Smooth muscle cell (in vitro differentiated cells): ENCODE results near the gene NAA16. TPM values are rescaled to one million over a fixed set of nuclear protein-coding genes. Genes with fewer than 3 reads are reported as not detected.

Experiments
- DNase-seq: peaks from one replicate; lab custom pipeline; 2025; ENCODE audit not compliant: unreplicated experiment; lab: John Stamatoyannopoulos, UW
- H2AFZ ChIP-seq: fragments of 200-600 bp; sonication (generic); 2 replicates; pipeline ENCODE4 v1.6.0; 2016; ENCODE audit warnings: antibody characterized with exemption, low read depth, mild to moderate bottlenecking
- H3F3A ChIP-seq: fragments of 200-600 bp; sonication (generic); 2 replicates; pipeline ENCODE4 v1.6.0; 2017; ENCODE audit warnings: antibody characterized with exemption, low read depth
- H3K27ac ChIP-seq: fragments of 200-600 bp; sonication (generic); 2 replicates; pipeline ENCODE4 v1.5.1; 2016; ENCODE audit warnings: low read depth, mild to moderate bottlenecking
- H3K27me3 ChIP-seq: fragments of 200-600 bp; sonication (generic); 2 replicates; pipeline ENCODE4 v1.6.1; 2016; ENCODE audit warnings: low read depth, mild to moderate bottlenecking
- H3K36me3 ChIP-seq: fragments of 200-600 bp; sonication (generic); 2 replicates; pipeline ENCODE4 v1.5.1; 2016; ENCODE audit warnings: low read depth
- H3K4me1 ChIP-seq: fragments of 200-600 bp; sonication (generic); 2 replicates; pipeline ENCODE4 v1.5.1; 2016; ENCODE audit warnings: low read depth
- H3K4me2 ChIP-seq: fragments of 200-600 bp; sonication (generic); 2 replicates; pipeline ENCODE4 v1.6.0; 2016; ENCODE audit warnings: mild to moderate bottlenecking
- H3K4me3 ChIP-seq: fragments of 200-600 bp; sonication (generic); 2 replicates; pipeline ENCODE4 v1.5.1; 2016; ENCODE audit warnings: mild to moderate bottlenecking
- H3K79me2 ChIP-seq: fragments of 200-600 bp; sonication (generic); 2 replicates; pipeline ENCODE4 v1.6.0; 2016; ENCODE audit warnings: low read depth, mild to moderate bottlenecking
- H3K9ac ChIP-seq: fragments of 200-600 bp; sonication (generic); 2 replicates; pipeline ENCODE4 v1.6.0; 2016; ENCODE audit warnings: low read depth
- H3K9me3 ChIP-seq: fragments of 200-600 bp; sonication (generic); replicated peaks from 2 replicates; pipeline ENCODE4 v1.5.1; 2016; ENCODE audit warnings: low read depth
- H4K20me1 ChIP-seq: fragments of 200-600 bp; sonication (generic); 2 replicates; pipeline ENCODE4 v1.6.0; 2016; ENCODE audit warnings: low read depth
- CTCF ChIP-seq: fragments of 200-600 bp; sonication (generic); IDR thresholded peaks from 2 replicates; pipeline ENCODE4 v1.5.1; 2017; ENCODE audit warnings: borderline replicate concordance, mild to moderate bottlenecking, antibody characterized with exemption; ENCODE audit not compliant: insufficient read depth, poor library complexity, severe bottlenecking
- WGBS: methylation state at CpG from one replicate; pipeline ENCODE4 v1.1.7; 2016; ENCODE audit warnings: low lambda C conversion rate; 5-methylcytosine and 5-hydroxymethylcytosine counted together
- polyA plus RNA-seq: library from polyadenylated mRNA; unstranded; fragments of >200 nt; fragmentation: Nextera tagmentation; extraction: Ambion mirVana; gene quantifications from 2 replicates; pipeline ENCODE4 v1.2.1, GENCODE V29; 2016
- total RNA-seq: library from RNA; depleted of rRNA; stranded (reverse); fragments of >200 nt; gene quantifications from 2 replicates; pipeline ENCODE4 v1.2.3, GENCODE V29; 2014

NAA16 gene
- total and polyA plus RNA-seq, 2 experiments from 2014 or later, result 6.9 to 21.8 TPM

GRCh38 chr13:41313659-41314197 is 2.7 kb downstream of the NAA16 start:
- Histone ChIP-seq H3K36me3 (no peaks in the 10 kb centered on the region), H3K79me2 (peaks cover 71% of the 10 kb centered on the region), H2AFZ (no peak overlapping the region), H3F3A (no peaks in the 10 kb centered on the region), H3K27me3 (no peaks in the 10 kb centered on the region), H3K4me1 (peaks cover 26% of the 10 kb centered on the region), H3K27ac (no peak overlapping the region), H3K9ac (no peak overlapping the region), H3K4me3 (peak overlapping the region; percentile 92), H3K9me3 (no peaks in the 10 kb centered on the region), H4K20me1 (peaks cover 54% of the 10 kb centered on the region), H3K4me2 (peak overlapping the region; percentile 94)
- no peak for DNase-seq
- no peak for TF ChIP-seq CTCF
- 87% methylated on average over 6 of the region's 6 CpGs for WGBS

GRCh38 chr13:41315443-41316047 is 4.5 kb downstream of the NAA16 start:
- Histone ChIP-seq H4K20me1 (peaks cover 58% of the 10 kb centered on the region), H3K4me3 (no peak overlapping the region), H3F3A (no peaks in the 10 kb centered on the region), H3K27ac (no peak overlapping the region), H3K79me2 (peaks cover 85% of the 10 kb centered on the region), H3K4me2 (no peak overlapping the region), H3K4me1 (peaks cover 26% of the 10 kb centered on the region), H3K9me3 (no peaks in the 10 kb centered on the region), H2AFZ (no peak overlapping the region), H3K9ac (no peak overlapping the region), H3K36me3 (no peaks in the 10 kb centered on the region), H3K27me3 (no peaks in the 10 kb centered on the region)
- TF ChIP-seq CTCF, result no peak
- no peak for DNase-seq
- 89% methylated on average over 5 of the region's 5 CpGs for WGBS

GRCh38 chr13:41317243-41317642 is 6.2 kb downstream of the NAA16 start:
- Histone ChIP-seq H3K4me1 (peaks cover 26% of the 10 kb centered on the region), H3K9ac (no peak overlapping the region), H2AFZ (no peak overlapping the region), H3K4me3 (no peak overlapping the region), H3K36me3 (no peaks in the 10 kb centered on the region), H3F3A (no peaks in the 10 kb centered on the region), H3K27ac (no peak overlapping the region), H3K9me3 (no peaks in the 10 kb centered on the region), H4K20me1 (peaks cover 58% of the 10 kb centered on the region), H3K4me2 (no peak overlapping the region), H3K27me3 (no peaks in the 10 kb centered on the region), H3K79me2 (peaks cover 81% of the 10 kb centered on the region)
- no peak for DNase-seq
- 87% methylated on average over 1 of the region's 1 CpG for WGBS
- no peak for TF ChIP-seq CTCF

GRCh38 chr13:41325752-41326151 is 14.7 kb downstream of the NAA16 start:
- no peaks in the 10 kb centered on the region for H3K9me3 ChIP-seq
- H4K20me1 ChIP-seq, result peaks cover 4% of the 10 kb centered on the region
- no peak overlapping the region for H2AFZ ChIP-seq
- DNase-seq, result no peak
- no peak for TF ChIP-seq CTCF
- H3K4me3 ChIP-seq, result no peak overlapping the region
- no peak overlapping the region for H3K4me2 ChIP-seq
- H3K79me2 ChIP-seq, result peaks cover 3% of the 10 kb centered on the region
- H3K36me3 ChIP-seq, result peaks cover 4% of the 10 kb centered on the region
- 98% methylated on average over 2 of the region's 2 CpGs for WGBS
- H3K9ac ChIP-seq, result no peak overlapping the region
- H3F3A ChIP-seq, result no peaks in the 10 kb centered on the region
- no peak overlapping the region for H3K27ac ChIP-seq
- no peaks in the 10 kb centered on the region for H3K27me3 ChIP-seq
- H3K4me1 ChIP-seq, result no peaks in the 10 kb centered on the region
